GM19467 (cell line): ENCODE results near the gene CDKAL1.
"Not testable (repeated sequence)": the region's sequence is repeated elsewhere in the genome, so short reads cannot be mapped to it uniquely, and the experiment has no call there.

ENCODE experiments used
- ATAC-seq: cut with Tn5 transposase; IDR thresholded peaks from one replicate; pipeline ENCODE4 v1.9.1; 2021; ENCODE audit warnings: mild to moderate bottlenecking, moderate library complexity; ENCODE audit not compliant: unreplicated experiment

CDKAL1 gene

GRCh38 chr6:21220271-21220987, 686.2 kb downstream of the CDKAL1 start:
- no peak for ATAC-seq

GRCh38 chr6:21222656-21223055, 688.4 kb downstream of the CDKAL1 start:
- ATAC-seq = no peak

GRCh38 chr6:21225912-21226311, 691.7 kb downstream of the CDKAL1 start:
- ATAC-seq = no peak

- no peak for ATAC-seq
Observed at GRCh38 chr6:21227486-21227885, 693.2 kb downstream of the CDKAL1 start.

GRCh38 chr6:21228411-21228810, 694.2 kb downstream of the CDKAL1 start:
- ATAC-seq = no peak

GRCh38 chr6:21228876-21229460, 694.7 kb downstream of the CDKAL1 start:
- ATAC-seq = no peak

- no peak for ATAC-seq
Observed at GRCh38 chr6:21230536-21230935, 696.3 kb downstream of the CDKAL1 start.

- ATAC-seq = no peak
Observed at GRCh38 chr6:21235162-21235561, 700.9 kb downstream of the CDKAL1 start.

- no peak for ATAC-seq
Observed at GRCh38 chr6:21238208-21238607, 704.0 kb downstream of the CDKAL1 start.

GRCh38 chr6:21240709-21241108, 706.5 kb downstream of the CDKAL1 start:
- ATAC-seq = no peak

GRCh38 chr6:21241231-21242130, 707.2 kb downstream of the CDKAL1 start:
- no peak for ATAC-seq

- no peak for ATAC-seq
Observed at GRCh38 chr6:21244897-21245470, 710.7 kb downstream of the CDKAL1 start.

GRCh38 chr6:21245488-21245887, 711.2 kb downstream of the CDKAL1 start:
- no peak for ATAC-seq

GRCh38 chr6:21246075-21246474, 711.8 kb downstream of the CDKAL1 start:
- ATAC-seq = no peak

GRCh38 chr6:21254460-21254859, 720.2 kb downstream of the CDKAL1 start:
- not testable (repeated sequence) for ATAC-seq

- no peak for ATAC-seq
Observed at GRCh38 chr6:21256197-21256596, 721.9 kb downstream of the CDKAL1 start.

- ATAC-seq = no peak
Observed at GRCh38 chr6:21257125-21257524, 722.9 kb downstream of the CDKAL1 start.

- ATAC-seq = no peak
Observed at GRCh38 chr6:21258665-21259064, 724.4 kb downstream of the CDKAL1 start.

- ATAC-seq = no peak
Observed at GRCh38 chr6:21259660-21260059, 725.4 kb downstream of the CDKAL1 start.

GRCh38 chr6:21262504-21262903, 728.2 kb downstream of the CDKAL1 start:
- no peak for ATAC-seq

GRCh38 chr6:21263531-21264287, 729.5 kb downstream of the CDKAL1 start:
- ATAC-seq = no peak
